Measurements from ENCODE around the gene ARHGAP15. TPM values are rescaled to one million over a fixed set of nuclear protein-coding genes. Genes with fewer than 3 reads are reported as not detected.

The ARHGAP15 gene
- total RNA-seq, 2 experiments from 2014 or later: 141 TPM

DNA sequence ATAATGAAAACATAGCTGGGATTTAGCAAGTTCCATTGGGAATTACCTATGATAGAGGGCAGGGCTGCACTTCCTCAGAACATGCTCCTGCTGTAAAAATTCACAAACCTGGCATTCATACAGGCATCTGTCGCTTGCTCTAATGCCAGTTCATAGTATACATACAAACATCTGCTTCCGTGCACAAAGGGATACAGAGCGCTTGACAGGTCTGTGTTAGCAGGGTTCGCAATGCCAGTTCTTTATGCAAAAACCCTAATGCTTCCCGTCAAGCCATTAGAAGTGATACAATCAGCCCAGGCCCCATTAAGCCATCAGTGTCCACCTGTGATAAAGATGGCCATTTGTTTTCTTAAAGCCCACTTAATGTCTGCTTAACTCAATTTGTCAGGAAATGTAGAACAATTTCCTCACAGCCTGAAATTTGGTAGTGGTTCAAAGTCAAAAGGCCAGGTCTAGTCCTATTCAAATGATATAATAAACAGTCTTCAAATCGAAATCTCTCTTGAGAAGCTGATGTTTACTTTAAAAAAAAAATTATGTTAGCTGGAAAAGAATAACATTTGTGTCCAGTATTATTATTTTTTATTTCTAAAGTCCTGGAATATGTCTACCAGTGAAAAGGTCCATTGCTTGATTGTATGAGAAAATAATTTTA is 556.3 kb downstream of the ARHGAP15 start:
- peaks cover 1% of the 10 kb centered on the region for H3K36me3 Mint-ChIP-seq
- no peak overlapping the region for H3K27ac Mint-ChIP-seq
- H3K4me1 Mint-ChIP-seq: peaks cover 5% of the 10 kb centered on the region
- ATAC-seq (ENCODE audit: low read depth): no peak
- no peaks in the 10 kb centered on the region for H3K27me3 Mint-ChIP-seq
- H3K4me3 Mint-ChIP-seq: no peak overlapping the region
- POLR2A ChIA-PET: no interaction called here
- H3K9me3 Mint-ChIP-seq: no peaks in the 10 kb centered on the region
- DNase-seq: no peak

DNA sequence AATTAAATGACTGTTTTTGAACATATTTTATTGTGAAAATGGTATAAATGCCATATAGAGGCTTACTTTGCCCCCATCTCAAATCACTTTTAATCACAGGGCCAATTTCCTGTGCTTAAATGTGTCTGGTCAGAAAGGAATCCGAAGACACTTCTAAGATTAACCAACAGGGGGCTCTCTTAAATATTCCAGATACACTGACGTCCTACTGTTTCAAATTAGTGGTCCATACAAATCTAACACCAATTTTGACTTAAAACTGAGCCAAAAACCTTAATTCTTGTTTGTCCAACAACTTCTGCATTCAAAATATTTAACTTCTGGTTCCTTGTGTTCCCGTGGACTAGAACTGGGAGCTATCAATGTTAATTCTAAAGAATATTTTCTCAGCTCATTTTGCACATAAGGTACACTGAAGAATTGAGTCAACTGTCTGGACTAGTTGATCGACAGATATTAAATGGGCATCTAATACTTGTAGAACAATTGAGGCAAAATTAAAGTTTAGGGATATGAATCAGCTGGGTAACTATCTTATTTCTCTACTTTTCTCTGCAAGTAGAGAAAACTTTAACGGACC is 557.5 kb downstream of the ARHGAP15 start:
- H3K9me3 Mint-ChIP-seq: no peaks in the 10 kb centered on the region
- peaks cover 1% of the 10 kb centered on the region for H3K36me3 Mint-ChIP-seq
- ATAC-seq (ENCODE audit: low read depth) (no peak), DNase-seq (no peak)
- no peak overlapping the region for H3K27ac Mint-ChIP-seq
- H3K4me1 Mint-ChIP-seq: peaks cover 5% of the 10 kb centered on the region
- POLR2A ChIA-PET: no interaction called here
- no peak overlapping the region for H3K4me3 Mint-ChIP-seq
- no peaks in the 10 kb centered on the region for H3K27me3 Mint-ChIP-seq

DNA sequence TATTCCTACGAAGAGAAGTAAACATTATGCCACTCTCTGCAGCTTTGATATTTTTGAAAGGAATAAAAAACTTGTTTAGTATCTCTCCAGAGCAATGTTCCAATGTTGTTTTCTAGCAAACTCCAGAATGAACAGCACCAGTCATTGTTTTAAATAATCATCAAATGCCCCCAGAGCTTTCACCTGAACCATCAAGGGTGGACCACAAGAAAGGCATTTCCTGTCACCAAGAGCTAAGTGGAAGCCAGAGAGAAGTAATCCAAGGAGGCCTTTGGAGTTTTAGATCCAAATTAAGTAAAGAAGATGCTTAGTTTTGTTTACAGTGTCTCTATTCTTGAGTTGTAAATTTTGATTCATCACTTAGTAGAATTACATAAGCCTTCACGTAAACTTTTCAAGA is 559.0 kb downstream of the ARHGAP15 start:
- Mint-ChIP-seq H3K27ac (no peak overlapping the region), H3K36me3 (peaks cover 1% of the 10 kb centered on the region), H3K4me3 (no peak overlapping the region), H3K27me3 (no peaks in the 10 kb centered on the region), H3K4me1 (peaks cover 5% of the 10 kb centered on the region), H3K9me3 (no peaks in the 10 kb centered on the region)
- POLR2A ChIA-PET: no interaction called here
- ATAC-seq (ENCODE audit: low read depth) (no peak), DNase-seq (no peak)

DNA sequence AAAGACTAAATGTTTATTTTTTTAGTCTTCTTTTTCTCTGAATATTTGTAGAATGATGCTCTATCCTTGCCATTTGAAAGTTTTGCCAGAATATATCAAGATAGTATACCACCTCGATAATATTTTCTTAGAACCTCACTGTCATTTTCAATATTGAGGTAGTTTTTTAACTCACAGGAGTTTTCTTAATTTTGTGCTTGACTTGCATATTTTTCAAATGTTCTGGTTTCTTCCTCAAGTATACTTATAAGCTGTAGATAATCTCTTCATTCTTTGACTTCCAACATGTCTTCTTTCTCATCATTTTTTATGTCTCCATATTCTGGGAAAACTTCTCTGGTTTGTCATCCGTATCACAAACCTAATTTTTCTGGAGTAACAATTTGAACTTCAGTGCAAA is 559.6 kb downstream of the ARHGAP15 start:
- Mint-ChIP-seq H3K4me1 (peaks cover 5% of the 10 kb centered on the region), H3K27me3 (no peaks in the 10 kb centered on the region), H3K36me3 (peaks cover 1% of the 10 kb centered on the region), H3K4me3 (no peak overlapping the region), H3K9me3 (no peaks in the 10 kb centered on the region), H3K27ac (no peak overlapping the region)
- no peak for DNase-seq
- POLR2A ChIA-PET: no interaction called here
- ATAC-seq (ENCODE audit: low read depth): no peak

DNA sequence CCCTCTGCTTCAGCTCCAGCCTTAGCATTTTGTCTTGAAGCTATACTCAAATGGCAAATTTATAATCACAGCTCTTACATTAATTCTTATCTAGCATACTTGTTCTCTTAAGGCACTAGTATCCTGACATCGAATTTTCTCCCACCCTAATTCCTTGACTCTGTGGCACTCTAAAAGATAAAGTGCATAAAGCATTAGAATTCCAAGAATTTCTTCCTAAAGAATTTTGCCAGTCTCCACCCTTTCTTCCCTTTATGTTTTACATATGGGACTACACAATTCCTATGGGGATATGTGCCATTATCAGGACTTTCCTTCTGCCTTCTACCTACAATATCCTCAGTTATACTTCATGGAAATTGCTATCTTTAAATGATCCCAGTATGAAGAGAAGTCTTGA is 560.3 kb downstream of the ARHGAP15 start:
- no peaks in the 10 kb centered on the region for H3K27me3 Mint-ChIP-seq
- POLR2A ChIA-PET: no interaction called here
- H3K9me3 Mint-ChIP-seq: no peaks in the 10 kb centered on the region
- no peak overlapping the region for H3K4me3 Mint-ChIP-seq
- DNase-seq (no peak), ATAC-seq (ENCODE audit: low read depth) (no peak)
- H3K36me3 Mint-ChIP-seq: peaks cover 1% of the 10 kb centered on the region
- H3K27ac Mint-ChIP-seq: no peak overlapping the region
- H3K4me1 Mint-ChIP-seq: peaks cover 5% of the 10 kb centered on the region

DNA sequence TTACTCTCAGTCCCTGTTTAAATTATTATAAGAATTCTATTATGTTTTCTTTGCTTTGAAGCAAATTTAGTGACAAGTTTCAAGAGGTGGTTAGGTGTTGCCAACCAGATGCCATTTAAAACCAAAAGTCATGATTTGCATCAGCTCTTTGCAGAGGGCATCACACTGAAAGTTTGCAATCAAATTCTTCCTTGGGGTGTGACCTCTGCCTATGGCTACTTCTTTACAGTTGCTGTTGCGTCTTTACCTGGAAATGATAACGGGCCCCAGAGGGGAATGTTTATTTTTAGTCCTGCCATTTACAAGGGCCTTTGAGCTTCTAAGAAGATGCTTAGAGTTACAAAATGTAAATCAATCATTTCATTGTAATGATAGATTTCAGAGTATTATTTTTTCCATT is 561.0 kb downstream of the ARHGAP15 start:
- Mint-ChIP-seq H3K9me3 (no peaks in the 10 kb centered on the region), H3K27ac (no peak overlapping the region), H3K36me3 (peaks cover 1% of the 10 kb centered on the region), H3K4me1 (peaks cover 5% of the 10 kb centered on the region), H3K4me3 (no peak overlapping the region), H3K27me3 (no peaks in the 10 kb centered on the region)
- no peak for ATAC-seq (ENCODE audit: low read depth)
- no peak for DNase-seq
- POLR2A ChIA-PET: no interaction called here

DNA sequence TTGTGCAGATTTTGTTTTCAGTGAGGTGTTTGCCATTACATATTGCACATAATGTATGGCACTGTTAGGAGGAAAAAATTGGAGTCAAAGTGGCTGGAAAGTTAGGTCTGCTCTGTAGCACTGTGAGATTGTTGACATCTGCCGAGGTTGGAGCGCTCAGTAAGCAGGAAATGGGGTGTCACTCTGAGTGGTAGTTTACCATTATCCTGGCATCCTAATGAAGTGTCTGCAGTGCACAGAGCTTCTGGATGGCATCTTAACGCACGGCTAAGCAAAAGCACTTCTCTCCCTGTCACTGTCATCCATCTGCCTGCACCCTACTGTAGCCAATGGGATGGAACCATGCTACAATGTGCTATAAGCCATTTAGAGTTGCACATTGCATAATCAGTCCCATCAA is 561.9 kb downstream of the ARHGAP15 start:
- H3K4me1 Mint-ChIP-seq: peaks cover 5% of the 10 kb centered on the region
- no peak overlapping the region for H3K4me3 Mint-ChIP-seq
- H3K27ac Mint-ChIP-seq: no peak overlapping the region

DNA sequence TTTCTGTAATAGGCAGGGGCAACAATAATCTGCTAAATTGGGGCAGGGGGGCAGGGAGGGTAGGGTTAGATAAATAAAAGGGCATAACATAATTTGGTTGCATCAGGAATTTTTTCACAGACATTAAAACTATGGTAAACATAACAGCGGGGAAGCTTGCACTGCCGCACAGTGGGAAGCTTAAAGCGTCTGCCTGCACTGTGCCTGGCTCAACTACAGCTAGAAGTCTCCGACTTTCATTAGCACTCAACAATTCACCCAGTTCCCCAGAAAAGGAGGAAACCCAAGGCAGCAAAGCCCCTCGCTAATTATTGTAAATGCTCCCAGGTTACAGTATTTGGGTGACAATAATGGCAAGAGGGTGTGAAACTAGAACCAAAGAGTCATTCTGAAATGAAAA is 562.9 kb downstream of the ARHGAP15 start:
- DNase-seq: no peak
- peaks cover 2% of the 10 kb centered on the region for H3K4me1 Mint-ChIP-seq
- H3K27ac Mint-ChIP-seq: no peak overlapping the region
- no peak overlapping the region for H3K4me3 Mint-ChIP-seq
- H3K27me3 Mint-ChIP-seq: no peaks in the 10 kb centered on the region
- no peaks in the 10 kb centered on the region for H3K9me3 Mint-ChIP-seq
- H3K36me3 Mint-ChIP-seq: peaks cover 2% of the 10 kb centered on the region
- no peak for ATAC-seq (ENCODE audit: low read depth)
- POLR2A ChIA-PET: no interaction called here

More for the DNA sequence above, 561.9 kb downstream of the ARHGAP15 start:
- POLR2A ChIA-PET: no interaction called here
- DNase-seq: no peak
- Mint-ChIP-seq H3K36me3 (peaks cover 2% of the 10 kb centered on the region), H3K27me3 (no peaks in the 10 kb centered on the region), H3K9me3 (no peaks in the 10 kb centered on the region)
- no peak for ATAC-seq (ENCODE audit: low read depth)

DNA sequence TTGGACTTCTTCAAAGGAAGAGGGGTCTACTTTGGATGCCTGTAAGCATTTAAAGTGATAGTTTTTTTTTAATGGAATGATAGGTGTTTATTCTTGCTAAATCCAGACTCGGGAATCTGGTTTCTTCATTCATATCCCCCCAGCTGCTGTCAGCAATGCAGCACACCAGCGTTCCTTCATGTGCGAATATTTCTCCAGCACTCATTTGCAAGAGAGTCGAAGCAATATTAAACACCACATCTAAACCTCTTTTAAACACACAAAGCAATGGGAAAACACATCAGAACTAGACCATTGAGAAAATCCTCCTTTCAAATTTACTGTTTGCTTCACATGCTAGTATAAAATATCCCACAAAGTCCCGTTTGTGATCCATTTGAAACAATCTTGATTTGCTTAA is 563.7 kb downstream of the ARHGAP15 start:
- H3K36me3 Mint-ChIP-seq: peaks cover 2% of the 10 kb centered on the region
- POLR2A ChIA-PET: no interaction called here
- H3K4me3 Mint-ChIP-seq: no peak overlapping the region
- no peaks in the 10 kb centered on the region for H3K27me3 Mint-ChIP-seq
- ATAC-seq (ENCODE audit: low read depth) (no peak), DNase-seq (no peak)
- H3K4me1 Mint-ChIP-seq: peaks cover 2% of the 10 kb centered on the region
- no peaks in the 10 kb centered on the region for H3K9me3 Mint-ChIP-seq
- H3K27ac Mint-ChIP-seq: no peak overlapping the region

DNA sequence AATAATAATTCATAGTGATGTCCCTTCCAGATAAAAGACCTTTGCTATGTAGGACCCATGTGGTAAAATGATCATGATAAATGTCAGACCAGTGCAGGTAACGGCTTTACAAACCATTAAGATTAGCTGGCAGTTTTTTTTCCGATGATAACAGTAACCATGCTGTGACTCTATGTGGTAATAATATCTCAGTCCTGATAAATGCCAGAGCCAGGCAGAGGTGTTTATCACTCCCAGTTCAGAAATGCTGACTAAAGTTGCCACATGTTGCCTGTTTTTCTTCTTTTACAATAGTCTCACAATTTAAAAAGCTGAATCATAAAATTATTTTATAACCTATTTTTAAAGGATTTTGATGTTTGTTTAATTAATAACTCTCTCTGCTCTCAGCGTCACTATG is 565.1 kb downstream of the ARHGAP15 start:
- H3K27me3 Mint-ChIP-seq: no peaks in the 10 kb centered on the region
- H3K27ac Mint-ChIP-seq: no peak overlapping the region
- H3K9me3 Mint-ChIP-seq: no peaks in the 10 kb centered on the region
- peaks cover 6% of the 10 kb centered on the region for H3K36me3 Mint-ChIP-seq
- no peak overlapping the region for H3K4me3 Mint-ChIP-seq
- ATAC-seq (ENCODE audit: low read depth) (no peak), DNase-seq (no peak)
- POLR2A ChIA-PET: no interaction called here
- H3K4me1 Mint-ChIP-seq: no peaks in the 10 kb centered on the region

DNA sequence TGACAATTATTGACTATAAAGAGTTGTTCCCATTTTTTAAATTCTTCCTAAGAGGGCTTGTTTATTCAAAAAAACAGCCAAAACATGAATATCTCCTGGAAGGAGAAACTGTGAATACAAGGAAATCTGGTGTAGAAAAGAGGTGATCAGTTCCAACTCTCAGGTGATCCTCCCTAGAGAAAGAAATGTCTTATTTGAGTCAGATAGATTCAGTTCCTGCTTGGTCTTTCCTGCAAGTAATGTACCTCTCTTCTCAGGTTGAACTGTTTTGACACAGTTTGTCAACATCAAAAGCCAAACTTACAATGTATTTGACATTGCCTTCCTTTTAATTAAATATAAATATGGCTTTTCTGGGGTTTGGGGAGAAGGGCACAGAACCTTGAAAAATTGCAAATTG is 567.4 kb downstream of the ARHGAP15 start:
- DNase-seq (no peak), ATAC-seq (ENCODE audit: low read depth) (no peak)
- H3K9me3 Mint-ChIP-seq: no peaks in the 10 kb centered on the region
- peaks cover 13% of the 10 kb centered on the region for H3K36me3 Mint-ChIP-seq
- no peaks in the 10 kb centered on the region for H3K27me3 Mint-ChIP-seq
- H3K27ac Mint-ChIP-seq: no peak overlapping the region
- no peaks in the 10 kb centered on the region for H3K4me1 Mint-ChIP-seq
- POLR2A ChIA-PET: no interaction called here
- no peak overlapping the region for H3K4me3 Mint-ChIP-seq

DNA sequence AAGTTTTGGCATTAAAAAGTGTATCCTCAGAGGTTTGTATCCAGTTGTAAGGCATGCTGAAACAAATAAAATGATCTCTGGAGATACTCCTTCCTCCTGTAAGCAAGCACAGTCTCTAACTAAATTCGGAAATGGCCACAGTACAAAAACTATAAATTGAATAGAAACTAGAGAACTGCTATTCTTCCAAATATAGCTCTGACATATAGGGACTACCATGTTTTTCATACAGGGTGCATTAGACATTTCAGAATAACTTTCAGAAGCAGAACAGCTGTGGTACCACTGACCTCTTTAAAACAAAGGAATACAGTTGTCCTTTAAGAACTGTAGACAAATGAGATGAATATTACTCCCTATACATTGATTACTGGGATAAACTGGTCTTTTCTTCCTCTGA is 568.5 kb downstream of the ARHGAP15 start:
- Mint-ChIP-seq H3K4me3 (no peak overlapping the region), H3K4me1 (no peaks in the 10 kb centered on the region), H3K27ac (no peak overlapping the region), H3K36me3 (peaks cover 16% of the 10 kb centered on the region), H3K27me3 (no peaks in the 10 kb centered on the region), H3K9me3 (peaks cover 2% of the 10 kb centered on the region)
- DNase-seq: no peak
- no peak for ATAC-seq (ENCODE audit: low read depth)
- POLR2A ChIA-PET: no interaction called here

DNA sequence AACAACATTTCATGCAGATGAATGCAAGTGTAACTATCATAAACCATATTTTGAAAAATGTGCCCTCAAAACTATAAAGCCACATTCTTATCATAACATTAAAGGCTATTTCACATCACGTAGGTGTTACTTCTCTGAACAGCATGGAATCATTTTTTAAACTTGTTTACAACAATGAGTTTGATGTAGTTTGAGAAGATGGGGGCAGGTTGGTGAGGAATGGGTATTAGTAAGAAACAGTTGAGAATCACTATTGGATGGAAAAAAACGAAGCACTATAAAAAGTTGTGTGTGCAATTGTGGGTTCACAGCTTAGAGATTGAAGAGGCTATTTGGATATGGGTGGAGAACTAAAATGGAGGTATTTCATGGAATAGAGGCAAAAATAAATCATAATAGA is 569.1 kb downstream of the ARHGAP15 start:
- Mint-ChIP-seq H3K27me3 (no peaks in the 10 kb centered on the region), H3K36me3 (peaks cover 22% of the 10 kb centered on the region), H3K27ac (no peak overlapping the region), H3K4me3 (no peak overlapping the region), H3K9me3 (peaks cover 4% of the 10 kb centered on the region), H3K4me1 (no peaks in the 10 kb centered on the region)
- ATAC-seq (ENCODE audit: low read depth) (no peak), DNase-seq (no peak)
- POLR2A ChIA-PET: no interaction called here

DNA sequence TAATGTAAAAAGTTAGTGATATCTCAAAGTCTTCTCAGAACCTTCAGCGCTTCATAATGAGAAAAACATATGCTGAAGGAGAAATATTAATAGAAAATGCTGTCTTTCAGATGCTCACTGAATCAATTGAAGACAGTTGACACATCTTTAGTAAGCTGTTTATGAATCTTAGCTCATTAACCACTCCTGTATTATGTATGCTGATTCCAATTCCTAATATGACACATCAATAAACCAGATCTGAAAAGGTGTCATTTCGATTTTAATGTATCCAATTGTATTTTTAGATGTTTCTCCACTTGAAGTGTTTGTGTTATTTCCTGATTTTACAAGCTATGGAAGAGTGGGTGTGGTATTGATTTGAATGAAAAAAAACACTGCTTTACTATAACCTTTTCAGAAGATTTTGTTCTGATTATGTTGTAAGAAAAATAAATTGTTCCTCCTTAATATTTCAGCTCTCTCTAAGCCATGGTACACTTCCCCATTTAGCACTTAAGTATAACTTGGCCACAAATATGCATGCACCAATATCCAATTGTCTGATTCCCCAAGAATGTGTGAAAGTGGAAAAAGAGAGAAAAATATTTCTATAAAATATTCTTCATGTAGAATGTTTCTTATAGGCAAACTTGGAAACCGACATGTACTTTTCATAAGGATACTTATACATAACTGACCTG is 569.8 kb downstream of the ARHGAP15 start:
- H3K4me1 Mint-ChIP-seq: no peaks in the 10 kb centered on the region
- no peak overlapping the region for H3K27ac Mint-ChIP-seq
- no peak for ATAC-seq (ENCODE audit: low read depth)
- no peak for DNase-seq
- no peaks in the 10 kb centered on the region for H3K27me3 Mint-ChIP-seq
- H3K9me3 Mint-ChIP-seq: peaks cover 4% of the 10 kb centered on the region
- POLR2A ChIA-PET: no interaction called here
- no peak overlapping the region for H3K4me3 Mint-ChIP-seq
- peaks cover 29% of the 10 kb centered on the region for H3K36me3 Mint-ChIP-seq
